ENCODE measurements around the gene VAPB. TPM values are rescaled to one million over a fixed set of nuclear protein-coding genes. Genes with fewer than 3 reads are reported as not detected.

VAPB gene
- total and polyA plus RNA-seq, 7 donors = 23.4 to 47.6 (median 36.9) TPM

DNA sequence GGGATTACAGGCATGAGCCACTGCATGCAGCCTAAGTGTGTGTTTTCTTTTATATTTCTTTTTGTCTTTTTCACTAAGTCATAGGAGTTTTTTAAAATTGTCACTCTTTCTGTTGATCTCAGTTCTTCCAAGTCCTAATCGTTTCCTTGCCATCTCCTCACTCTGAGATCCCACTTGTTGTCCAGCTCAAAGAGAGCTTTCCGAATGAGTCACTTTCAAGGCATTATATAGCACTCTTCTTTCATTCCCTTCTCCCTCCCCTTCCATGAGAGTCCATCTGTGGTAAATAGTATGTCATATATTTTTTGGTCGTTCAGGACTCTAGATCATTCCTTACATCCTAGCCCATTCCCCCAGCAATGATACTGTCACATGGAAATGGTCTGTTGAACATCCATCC, 4.3 kb downstream of the VAPB start:
- no peak overlapping the region for H3K27ac ChIP-seq
- no peak for DNase-seq
- H3K4me3 ChIP-seq = no peak overlapping the region
- TF ChIP-seq POLR2A (IDR thresholded peaks at IDR 0.05) = no peak
- no peaks in the 10 kb centered on the region for H3K36me3 ChIP-seq
- H3K9me3 ChIP-seq = no peaks in the 10 kb centered on the region
- no peaks in the 10 kb centered on the region for H3K27me3 ChIP-seq
- intact Hi-C loops (cut with DNase I) = no loop called here
- WGBS, 2 donors = 77 to 78% methylated on average over 3 of the region's 3 CpGs
- peaks cover 0 to 66% (median 55%) of the 10 kb centered on the region in 4 donors for H3K4me1 ChIP-seq

DNA sequence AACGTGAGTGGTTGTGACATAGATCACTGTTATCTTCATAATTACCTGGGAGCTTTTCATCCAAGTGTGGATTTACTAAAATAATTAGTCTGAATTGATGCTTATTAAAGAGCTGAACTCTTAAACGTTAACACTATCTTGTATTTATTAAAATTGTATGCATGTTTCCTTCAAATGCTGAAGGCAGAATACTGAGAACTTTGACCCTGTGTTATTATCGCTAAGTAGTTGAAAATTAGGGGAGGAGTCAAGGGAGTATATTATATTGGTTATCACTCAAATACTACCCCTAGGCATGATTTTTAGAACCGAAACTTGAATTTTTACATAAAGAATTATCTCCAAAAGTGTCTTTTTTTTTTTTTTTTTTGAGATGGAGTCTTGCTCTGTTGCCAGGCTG, 5.8 kb downstream of the VAPB start:
- Histone ChIP-seq H3K36me3 (no peaks in the 10 kb centered on the region), H3K4me1 (peaks cover 0 to 79% (median 61%) of the 10 kb centered on the region in 4 donors), H3K9me3 (no peaks in the 10 kb centered on the region), H3K4me3 (no peak overlapping the region), H3K27ac (no peak overlapping the region), H3K27me3 (no peaks in the 10 kb centered on the region)
- intact Hi-C loops (cut with DNase I) = no loop called here
- 40 to 81% methylated on average over 4 of the region's 4 CpGs for WGBS, 2 donors
- DNase-seq = no peak
- TF ChIP-seq, protein P1, sequence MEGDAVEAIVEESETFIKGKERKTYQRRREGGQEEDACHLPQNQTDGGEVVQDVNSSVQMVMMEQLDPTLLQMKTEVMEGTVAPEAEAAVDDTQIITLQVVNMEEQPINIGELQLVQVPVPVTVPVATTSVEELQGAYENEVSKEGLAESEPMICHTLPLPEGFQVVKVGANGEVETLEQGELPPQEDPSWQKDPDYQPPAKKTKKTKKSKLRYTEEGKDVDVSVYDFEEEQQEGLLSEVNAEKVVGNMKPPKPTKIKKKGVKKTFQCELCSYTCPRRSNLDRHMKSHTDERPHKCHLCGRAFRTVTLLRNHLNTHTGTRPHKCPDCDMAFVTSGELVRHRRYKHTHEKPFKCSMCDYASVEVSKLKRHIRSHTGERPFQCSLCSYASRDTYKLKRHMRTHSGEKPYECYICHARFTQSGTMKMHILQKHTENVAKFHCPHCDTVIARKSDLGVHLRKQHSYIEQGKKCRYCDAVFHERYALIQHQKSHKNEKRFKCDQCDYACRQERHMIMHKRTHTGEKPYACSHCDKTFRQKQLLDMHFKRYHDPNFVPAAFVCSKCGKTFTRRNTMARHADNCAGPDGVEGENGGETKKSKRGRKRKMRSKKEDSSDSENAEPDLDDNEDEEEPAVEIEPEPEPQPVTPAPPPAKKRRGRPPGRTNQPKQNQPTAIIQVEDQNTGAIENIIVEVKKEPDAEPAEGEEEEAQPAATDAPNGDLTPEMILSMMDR (IDR thresholded peaks at IDR 0.05) = no peak
- no peak for TF ChIP-seq EP300 (IDR thresholded peaks at IDR 0.05)

DNA sequence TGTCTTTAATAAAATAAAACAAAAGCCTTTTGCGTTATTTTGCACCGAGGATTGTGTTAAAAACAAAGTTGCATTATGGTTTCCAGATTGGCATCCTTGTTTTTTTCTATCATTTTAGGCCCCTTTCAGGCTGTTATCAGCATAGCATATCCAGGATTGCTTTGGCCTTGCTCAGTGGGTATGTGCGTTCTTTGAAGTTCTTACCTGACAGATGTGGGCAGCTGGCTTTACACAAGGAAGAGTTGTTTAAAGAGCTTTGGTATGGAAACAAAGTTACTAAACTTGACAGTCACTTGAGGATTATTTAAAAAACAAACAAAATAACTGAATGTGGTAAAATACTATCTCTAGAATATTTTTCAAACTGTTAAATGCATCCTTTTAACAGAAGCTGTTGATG, 6.6 kb downstream of the VAPB start:
- no peaks in the 10 kb centered on the region for H3K27me3 ChIP-seq
- no peak for DNase-seq
- TF ChIP-seq POLR2AphosphoS5 (IDR thresholded peaks at IDR 0.05) (no peak), POLR2A (IDR thresholded peaks at IDR 0.05) (no peak), EP300 (IDR thresholded peaks at IDR 0.05) (no peak)
- TF ChIP-seq, protein P1 (IDR thresholded peaks at IDR 0.05) = no peak
- H3K4me1 ChIP-seq = peaks cover 0 to 79% (median 55%) of the 10 kb centered on the region in 4 donors
- no peaks in the 10 kb centered on the region for H3K9me3 ChIP-seq
- no peak overlapping the region for H3K4me3 ChIP-seq
- no peaks in the 10 kb centered on the region for H3K36me3 ChIP-seq
- H3K27ac ChIP-seq = no peak overlapping the region
- intact Hi-C loops (cut with DNase I) = no loop called here
- 89 to 93% methylated on average over 3 of the region's 3 CpGs for WGBS, 2 donors

DNA sequence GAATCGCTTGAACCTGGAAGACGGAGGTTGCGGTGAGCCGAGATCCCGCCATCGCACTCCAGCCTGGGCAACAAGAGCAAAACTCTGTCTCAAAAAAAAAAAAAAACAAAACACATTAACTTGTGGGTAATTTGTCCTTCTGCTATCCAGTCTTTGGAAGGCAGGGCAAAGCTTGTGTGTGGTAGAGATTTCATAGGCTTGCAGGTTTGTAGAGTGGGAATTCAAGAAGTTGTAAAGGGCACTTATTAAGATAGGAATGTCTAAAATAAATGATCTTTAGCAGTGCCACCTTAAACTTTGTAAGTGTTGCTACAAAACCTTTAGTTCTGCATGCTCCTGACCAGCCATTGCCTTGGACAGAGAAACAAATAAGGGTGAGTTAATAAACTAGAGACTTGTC, 8.4 kb downstream of the VAPB start:
- no peak overlapping the region for H3K4me3 ChIP-seq
- no peak for DNase-seq
- WGBS, 2 donors = 95 to 99% methylated on average over 6 of the region's 6 CpGs
- H3K27ac ChIP-seq = no peak overlapping the region
- TF ChIP-seq POLR2A (IDR thresholded peaks at IDR 0.05) (no peak), EP300 (IDR thresholded peaks at IDR 0.05) (no peak), POLR2AphosphoS5 (IDR thresholded peaks at IDR 0.05) (no peak)
- TF ChIP-seq, protein P1 (IDR thresholded peaks at IDR 0.05) = no peak
- H3K27me3 ChIP-seq = no peaks in the 10 kb centered on the region
- H3K9me3 ChIP-seq = no peaks in the 10 kb centered on the region
- no peaks in the 10 kb centered on the region for H3K36me3 ChIP-seq
- peaks cover 0 to 70% (median 47%) of the 10 kb centered on the region in 4 donors for H3K4me1 ChIP-seq
- intact Hi-C loops (cut with DNase I) = no loop called here

DNA sequence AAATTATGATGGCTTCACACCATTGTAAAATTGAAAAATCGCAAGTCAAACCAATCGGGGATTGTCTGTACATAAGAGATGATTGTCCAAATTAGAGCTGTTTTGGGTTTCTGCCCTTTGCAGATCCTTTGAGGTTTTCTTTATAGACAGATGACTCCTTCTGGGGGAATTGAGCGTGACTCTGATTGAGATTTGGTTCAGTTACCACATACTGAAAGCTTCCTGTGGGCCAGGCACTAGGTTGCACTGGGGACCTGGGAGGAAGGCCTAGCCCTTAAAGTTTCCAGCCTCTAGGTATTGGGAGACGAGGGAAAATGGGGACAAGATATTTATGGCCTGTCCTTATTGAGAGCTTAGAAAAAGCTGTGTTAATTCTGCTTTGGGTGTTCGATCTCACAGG, 9.2 kb downstream of the VAPB start:
- no peaks in the 10 kb centered on the region for H3K27me3 ChIP-seq
- no peak for DNase-seq
- H3K4me3 ChIP-seq = no peak overlapping the region
- WGBS, 2 donors = 84 to 95% methylated on average over 5 of the region's 5 CpGs
- TF ChIP-seq POLR2A (IDR thresholded peaks at IDR 0.05) = no peak
- no peak for TF ChIP-seq EP300 (IDR thresholded peaks at IDR 0.05)
- no peak for TF ChIP-seq POLR2AphosphoS5 (IDR thresholded peaks at IDR 0.05)
- intact Hi-C loops (cut with DNase I) = no loop called here
- no peaks in the 10 kb centered on the region for H3K9me3 ChIP-seq
- H3K27ac ChIP-seq = no peak overlapping the region
- H3K4me1 ChIP-seq = peaks cover 0 to 69% (median 44%) of the 10 kb centered on the region in 4 donors
- H3K36me3 ChIP-seq = no peaks in the 10 kb centered on the region

DNA sequence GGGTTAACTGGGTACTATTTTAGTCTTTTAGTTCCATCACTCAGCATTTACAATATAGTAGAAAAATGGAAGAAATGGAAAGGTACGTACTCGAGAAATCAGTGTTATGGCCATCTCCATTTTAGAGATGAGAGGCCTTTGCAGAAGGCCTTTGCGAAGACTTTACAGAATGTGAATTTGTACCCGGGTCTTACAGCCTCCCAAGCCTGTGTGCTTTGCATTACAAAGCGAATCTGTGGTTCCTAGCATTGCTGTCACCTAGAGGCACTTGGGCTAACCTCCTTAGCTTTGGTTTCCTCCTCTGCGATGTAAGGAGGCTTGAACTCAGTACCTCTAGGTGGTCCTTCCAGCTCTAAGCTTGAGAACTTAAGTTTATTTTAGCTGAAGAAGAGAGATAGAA, 10.9 kb downstream of the VAPB start:
- 92 to 93% methylated on average over 6 of the region's 6 CpGs for WGBS, 2 donors
- H3K4me3 ChIP-seq = no peak overlapping the region

More for the DNA sequence above, 10.9 kb downstream of the VAPB start:
- H3K36me3 ChIP-seq = no peaks in the 10 kb centered on the region
- H3K4me1 ChIP-seq = peaks cover 0 to 60% (median 33%) of the 10 kb centered on the region in 4 donors
- no peaks in the 10 kb centered on the region for H3K27me3 ChIP-seq
- H3K9me3 ChIP-seq = no peaks in the 10 kb centered on the region
- intact Hi-C loops (cut with DNase I) = no loop called here
- TF ChIP-seq, protein P1 (IDR thresholded peaks at IDR 0.05) = no peak
- TF ChIP-seq POLR2AphosphoS5 (IDR thresholded peaks at IDR 0.05) = no peak
- TF ChIP-seq EP300 (IDR thresholded peaks at IDR 0.05) = no peak
- no peak for TF ChIP-seq POLR2A (IDR thresholded peaks at IDR 0.05)
- DNase-seq = no peak
- H3K27ac ChIP-seq = no peak overlapping the region
